ENCODE results near the gene SPHK2.

DNA sequence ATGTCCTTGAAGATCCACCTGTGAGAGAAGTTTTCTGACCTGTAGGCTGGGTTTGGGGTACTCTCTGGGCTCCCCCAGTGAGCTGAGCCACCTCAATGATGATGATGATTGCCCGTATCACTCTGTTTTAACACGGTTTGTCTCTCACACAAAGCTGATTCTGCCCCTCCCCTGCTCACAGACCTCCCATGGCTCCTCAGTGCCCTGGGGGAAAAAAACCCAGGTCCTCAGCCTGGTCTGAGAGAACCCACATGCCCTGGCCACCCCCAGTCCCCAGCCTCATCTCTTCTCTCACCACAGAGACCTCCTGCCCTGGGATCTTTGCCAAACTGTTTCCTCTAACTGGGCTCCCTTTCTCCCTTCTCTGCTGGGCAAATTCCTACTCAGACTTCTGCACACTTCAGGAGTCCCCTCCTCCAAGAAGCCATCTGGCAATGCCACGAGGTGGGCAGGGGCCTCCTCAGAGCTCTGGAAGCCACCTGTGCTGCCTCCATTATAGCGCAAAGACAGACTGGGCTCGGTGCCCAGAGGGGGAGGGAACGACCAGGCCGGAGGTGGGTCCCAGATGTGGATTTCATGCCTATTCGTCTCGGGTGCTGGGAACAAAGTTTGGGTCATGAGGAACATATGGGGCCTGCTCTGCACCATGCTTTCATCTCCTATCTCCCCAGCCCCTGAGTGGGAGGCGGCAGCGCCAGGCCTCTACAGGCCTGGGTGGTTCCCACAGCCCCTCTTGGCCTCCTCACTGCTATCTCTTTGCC is 35.2 kb downstream of the SPHK2 start:
- TF ChIP-seq EZH2phosphoT487 (IDR thresholded peaks at IDR 0.05) (no peak), CTCF (IDR thresholded peaks at IDR 0.05) (no peak)
